Natural killer cell treated with Interleukin-12 subunit alpha and Interleukin-12 subunit beta and Interleukin-15 and Interleukin-18, amount 100 ng/mL, for 72 hours (primary cell): ENCODE measurements around the gene HOXB2. TPM values are rescaled to one million over a fixed set of nuclear protein-coding genes. Genes with fewer than 3 reads are reported as not detected.
A peak's percentile ranks its signal among the peaks of the same experiment; 100 is the strongest.

Experiments used
- ATAC-seq, 2 donors: fragments of 150-1000 bp; cut with Tn5 transposase in 1 of 2; sonication (Bioruptor Pico), chemical (Tn5 transposase) in 1 of 2; 2 replicates each; pipeline ENCODE4 v1.10.0; 2021
- DNase-seq: peaks from one replicate; pipeline ENCODE4 v3.0.0; 2022; ENCODE audit warnings: low spot score
- H3K27ac Mint-ChIP-seq, 2 donors: 1 replicate in 1 of 2; 2 replicates in 1 of 2; pipeline ENCODE4 v1.8.0; 2022; ENCODE audit warnings: mixed read lengths in 2 of 2, mild to moderate bottlenecking in 1 of 2, moderate library complexity in 1 of 2
- H3K27me3 Mint-ChIP-seq, 2 donors: 1 replicate in 1 of 2; 2 replicates in 1 of 2; pipeline ENCODE4 v1.8.0; 2022; ENCODE audit warnings: mixed read lengths in 2 of 2
- H3K36me3 Mint-ChIP-seq: one replicate; pipeline ENCODE4 v1.8.0; 2022; ENCODE audit warnings: mixed read lengths
- H3K4me1 Mint-ChIP-seq, 2 donors: 1 replicate in 1 of 2; 2 replicates in 1 of 2; pipeline ENCODE4 v1.8.0; 2022; ENCODE audit warnings: low read depth in 2 of 2, mixed read lengths in 2 of 2, mild to moderate bottlenecking in 1 of 2
- H3K4me3 Mint-ChIP-seq: one replicate; pipeline ENCODE4 v1.8.0; 2022; ENCODE audit warnings: mixed read lengths
- H3K9me3 Mint-ChIP-seq: 2 replicates; pipeline ENCODE4 v1.8.0; 2022; ENCODE audit warnings: mixed read lengths
- total RNA-seq, 2 donors: library from RNA; stranded (reverse); gene quantifications; one replicate each; pipeline ENCODE4 v1.2.3, GENCODE V29; 2022

Gene HOXB2
- total RNA-seq, 2 donors from 2014 or later, result 20.8 to 30.0 TPM

- H3K36me3 Mint-ChIP-seq, result no peaks in the 10 kb centered on the region
- H3K27me3 Mint-ChIP-seq, result peaks cover 0 to 4% of the 10 kb centered on the region in 2 donors
- peak overlapping the region; percentile 90 for H3K4me3 Mint-ChIP-seq
- no peaks in the 10 kb centered on the region for H3K9me3 Mint-ChIP-seq
- no peak for ATAC-seq
- H3K4me1 Mint-ChIP-seq, result peaks cover 16 to 30% of the 10 kb centered on the region in 2 donors
- no peak for DNase-seq
- peak overlapping the region; percentile 61 to 93 for H3K27ac Mint-ChIP-seq
These were observed 11.9 kb upstream of the HOXB2 start for GRCh38 chr17:48556576-48557401.

DNA sequence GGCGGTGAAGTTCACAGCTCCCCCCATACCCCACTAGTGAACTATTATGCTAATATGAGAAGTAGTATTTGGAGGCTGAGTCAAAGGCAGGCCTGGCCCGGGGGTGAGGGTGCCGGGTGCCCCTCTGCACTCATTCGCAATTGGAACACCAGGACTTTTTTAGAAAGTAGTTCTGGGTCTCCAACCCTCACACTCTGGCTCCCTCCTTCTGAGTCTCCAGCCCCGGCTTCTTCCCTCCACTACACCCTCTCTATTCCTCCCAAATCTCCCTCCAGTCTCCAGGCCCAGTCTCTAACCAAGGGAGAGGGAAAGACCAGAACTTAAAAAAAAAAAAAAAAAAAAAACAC is 11.3 kb upstream of the HOXB2 start:
- ATAC-seq, result no peak
- Mint-ChIP-seq H3K9me3 (no peaks in the 10 kb centered on the region), H3K27ac (peak overlapping the region; percentile 61 to 93), H3K4me1 (peaks cover 11 to 24% of the 10 kb centered on the region in 2 donors), H3K36me3 (no peaks in the 10 kb centered on the region), H3K27me3 (peaks cover 0 to 4% of the 10 kb centered on the region in 2 donors), H3K4me3 (peak overlapping the region; percentile 90)
- no peak for DNase-seq

DNA sequence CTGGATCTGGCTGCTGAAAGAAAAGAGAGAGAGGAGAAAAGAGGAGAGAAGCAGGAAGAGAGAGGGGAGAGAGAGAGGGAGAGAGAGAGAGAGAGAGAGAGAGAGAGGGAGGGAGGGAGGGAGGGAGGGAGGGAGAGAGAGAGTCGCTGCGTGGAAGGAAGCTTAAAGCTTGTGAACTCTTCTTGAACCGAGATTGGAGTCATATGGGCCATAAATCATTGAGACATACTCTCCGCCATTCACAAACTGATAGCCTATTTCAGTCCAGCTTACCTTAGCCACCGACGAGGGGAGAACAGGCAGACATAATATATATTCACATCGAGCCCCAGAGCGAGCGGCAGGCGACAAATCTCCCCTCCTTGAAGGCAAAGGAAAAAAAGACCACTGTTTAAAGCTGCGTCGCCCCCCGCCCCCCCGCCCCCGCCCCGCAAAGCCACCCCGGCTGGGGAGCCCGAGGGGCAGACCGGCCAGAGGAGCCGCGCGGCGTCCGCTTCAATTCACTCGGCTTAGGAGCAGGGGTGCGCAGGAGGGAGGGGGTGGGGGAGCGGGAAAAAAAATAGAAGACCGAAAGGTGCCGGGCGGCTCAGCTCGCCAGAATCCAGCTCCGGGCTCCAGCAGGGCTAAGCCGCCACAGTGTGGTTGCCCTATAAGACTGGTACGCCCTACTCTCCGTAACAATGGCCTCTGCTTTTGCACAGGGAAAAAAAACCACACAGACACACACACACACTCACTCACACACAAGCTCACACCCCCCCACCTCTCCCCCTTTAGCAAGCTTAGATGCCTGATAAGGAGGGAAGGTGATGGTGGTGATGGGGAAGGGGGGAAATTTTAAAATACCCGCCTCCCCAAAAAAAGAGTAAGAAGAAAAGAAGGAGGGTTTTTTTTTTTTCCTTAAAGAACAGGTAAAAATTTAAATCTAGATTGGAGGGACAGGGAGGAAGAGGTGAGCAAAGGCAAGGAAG is 10.6 kb upstream of the HOXB2 start:
- DNase-seq (no peak), ATAC-seq (peak; percentile 60 to 64)
- Mint-ChIP-seq H3K36me3 (no peaks in the 10 kb centered on the region), H3K4me1 (peaks cover 8 to 21% of the 10 kb centered on the region in 2 donors), H3K27ac (peak overlapping the region; percentile 61 to 93), H3K4me3 (peak overlapping the region; percentile 90), H3K9me3 (no peaks in the 10 kb centered on the region), H3K27me3 (peaks cover 0 to 4% of the 10 kb centered on the region in 2 donors)

- H3K9me3 Mint-ChIP-seq, result no peaks in the 10 kb centered on the region
- peak overlapping the region; percentile 90 for H3K4me3 Mint-ChIP-seq
- peak overlapping the region; percentile 61 to 93 for H3K27ac Mint-ChIP-seq
- no peaks in the 10 kb centered on the region for H3K36me3 Mint-ChIP-seq
- peaks cover 0 to 4% of the 10 kb centered on the region in 2 donors for H3K27me3 Mint-ChIP-seq
- DNase-seq, result no peak
- peaks cover 8 to 18% of the 10 kb centered on the region in 2 donors for H3K4me1 Mint-ChIP-seq
- ATAC-seq, result no peak
These were observed 9.7 kb upstream of the HOXB2 start for GRCh38 chr17:48554412-48555257.

GRCh38 chr17:48553826-48554225 is 8.9 kb upstream of the HOXB2 start:
- peak overlapping the region in 1 of 2 donors; percentile 93 for H3K27ac Mint-ChIP-seq
- peaks cover 0 to 4% of the 10 kb centered on the region in 2 donors for H3K27me3 Mint-ChIP-seq
- no peaks in the 10 kb centered on the region for H3K9me3 Mint-ChIP-seq
- H3K4me3 Mint-ChIP-seq, result no peak overlapping the region
- ATAC-seq (no peak), DNase-seq (no peak)
- H3K36me3 Mint-ChIP-seq, result no peaks in the 10 kb centered on the region
- peaks cover 8 to 18% of the 10 kb centered on the region in 2 donors for H3K4me1 Mint-ChIP-seq

- Mint-ChIP-seq H3K27me3 (peaks cover 0 to 4% of the 10 kb centered on the region in 2 donors), H3K4me1 (peaks cover 11 to 23% of the 10 kb centered on the region in 2 donors), H3K9me3 (no peaks in the 10 kb centered on the region), H3K36me3 (no peaks in the 10 kb centered on the region), H3K4me3 (no peak overlapping the region), H3K27ac (no peak overlapping the region)
- no peak for ATAC-seq
- no peak for DNase-seq
These were observed 8.3 kb upstream of the HOXB2 start for GRCh38 chr17:48553190-48553547.

DNA sequence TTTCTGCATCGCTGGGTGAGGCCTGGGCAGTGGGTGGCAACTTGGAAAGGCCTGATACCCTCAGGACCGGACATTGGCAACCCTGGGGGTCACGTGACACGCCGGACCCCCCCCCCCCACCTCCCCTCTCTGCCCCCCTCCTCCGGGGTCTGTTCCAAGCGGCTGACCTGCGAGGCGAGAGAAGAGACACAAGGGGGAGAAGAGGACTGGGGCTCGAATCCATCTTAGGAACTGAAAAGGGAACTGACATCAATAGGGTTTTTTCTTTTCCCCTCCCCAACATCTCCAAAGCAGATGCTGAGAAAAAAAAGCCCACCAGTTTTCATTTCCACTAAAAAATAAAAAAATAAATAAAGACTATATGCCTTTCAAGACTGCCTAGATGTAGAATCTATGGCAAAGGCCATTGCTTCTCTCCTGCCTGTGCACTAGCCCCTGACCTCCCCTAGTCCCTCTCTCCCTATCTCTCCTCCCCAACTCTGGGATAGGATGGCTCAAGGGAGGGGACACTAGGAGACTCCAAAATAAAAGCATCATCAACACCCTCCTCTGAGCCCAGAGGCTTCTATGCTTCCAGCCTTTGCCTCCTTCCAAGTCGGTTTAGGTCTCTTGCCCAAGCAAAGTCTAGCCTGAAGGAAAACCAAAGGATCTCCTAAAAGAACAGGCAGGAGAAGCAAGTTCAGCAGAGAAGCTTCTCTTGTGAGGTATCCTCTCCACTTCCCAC is 7.7 kb upstream of the HOXB2 start:
- ATAC-seq, result no peak

GRCh38 chr17:48551596-48552465 is 6.9 kb upstream of the HOXB2 start:
- ATAC-seq, result no peak
- H3K27me3 Mint-ChIP-seq, result peaks cover 0 to 4% of the 10 kb centered on the region in 2 donors
- no peak for DNase-seq
- H3K4me3 Mint-ChIP-seq, result no peak overlapping the region
- H3K9me3 Mint-ChIP-seq, result no peaks in the 10 kb centered on the region
- H3K27ac Mint-ChIP-seq, result no peak overlapping the region
- H3K4me1 Mint-ChIP-seq, result peaks cover 24 to 33% of the 10 kb centered on the region in 2 donors
- no peaks in the 10 kb centered on the region for H3K36me3 Mint-ChIP-seq

More for the DNA sequence above, 7.7 kb upstream of the HOXB2 start:
- Mint-ChIP-seq H3K4me1 (peaks cover 16 to 29% of the 10 kb centered on the region in 2 donors), H3K27me3 (peaks cover 0 to 4% of the 10 kb centered on the region in 2 donors), H3K9me3 (no peaks in the 10 kb centered on the region), H3K4me3 (no peak overlapping the region), H3K27ac (no peak overlapping the region), H3K36me3 (no peaks in the 10 kb centered on the region)
- DNase-seq, result no peak

DNA sequence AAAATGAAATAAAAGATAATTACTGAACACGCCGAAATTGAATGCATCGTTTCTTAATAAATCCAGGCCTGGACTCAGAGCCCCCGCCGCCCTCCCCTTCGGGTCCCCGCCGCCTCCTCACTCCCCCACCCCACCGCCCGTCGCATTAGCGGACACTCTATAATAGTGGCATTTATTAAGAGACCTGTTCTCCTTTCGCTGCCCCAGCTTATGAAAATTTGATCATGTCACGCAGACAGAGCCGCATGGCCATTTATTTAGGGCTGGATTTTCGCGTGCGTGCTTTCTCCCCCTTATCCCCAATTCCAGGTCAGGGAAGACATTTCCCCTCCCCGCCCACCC is 6.3 kb upstream of the HOXB2 start:
- no peaks in the 10 kb centered on the region for H3K36me3 Mint-ChIP-seq
- no peaks in the 10 kb centered on the region for H3K9me3 Mint-ChIP-seq

DNA sequence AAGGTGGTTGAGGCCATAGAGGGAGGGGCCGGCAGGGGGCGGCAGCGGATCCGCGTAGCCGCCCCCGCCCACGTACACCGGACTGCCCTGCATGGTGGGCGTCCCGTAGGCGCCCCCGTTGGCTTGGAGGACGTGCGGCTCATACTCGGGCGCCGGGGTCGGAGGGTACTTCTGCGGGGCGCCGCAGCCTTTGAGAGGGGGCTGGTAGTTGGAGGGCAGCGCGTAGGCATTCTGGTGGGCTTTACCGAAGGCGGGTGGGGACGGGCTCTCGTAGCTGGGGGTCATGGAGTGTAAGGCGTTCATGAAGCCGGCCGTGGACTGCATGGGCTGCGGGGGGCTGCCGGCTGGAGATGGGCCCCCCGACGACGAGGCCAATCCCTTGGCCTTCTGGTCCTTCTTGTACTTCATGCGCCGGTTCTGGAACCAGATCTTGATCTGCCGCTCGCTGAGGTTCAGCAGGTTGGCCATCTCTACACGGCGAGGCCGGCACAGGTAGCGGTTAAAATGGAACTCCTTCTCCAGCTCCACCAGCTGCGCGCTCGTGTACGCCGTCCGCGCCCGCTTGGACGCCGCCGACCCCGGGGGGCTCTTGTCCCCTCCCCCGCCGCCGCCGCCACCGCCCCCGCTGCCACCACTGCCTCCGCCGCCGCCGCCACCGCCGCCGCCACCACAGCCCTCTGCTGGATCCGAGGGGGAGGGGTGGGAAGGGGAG is 5.7 kb upstream of the HOXB2 start:
- no peak for DNase-seq
- Mint-ChIP-seq H3K9me3 (no peaks in the 10 kb centered on the region), H3K36me3 (no peaks in the 10 kb centered on the region), H3K4me1 (peaks cover 32 to 36% of the 10 kb centered on the region in 2 donors), H3K4me3 (no peak overlapping the region), H3K27ac (no peak overlapping the region), H3K27me3 (peaks cover 0 to 4% of the 10 kb centered on the region in 2 donors)
- ATAC-seq, result no peak

More for the DNA sequence above, 6.3 kb upstream of the HOXB2 start:
- Mint-ChIP-seq H3K4me3 (no peak overlapping the region), H3K4me1 (peaks cover 31 to 32% of the 10 kb centered on the region in 2 donors), H3K27me3 (peaks cover 0 to 4% of the 10 kb centered on the region in 2 donors), H3K27ac (no peak overlapping the region)
- DNase-seq, result no peak
- ATAC-seq, result no peak

- H3K4me1 Mint-ChIP-seq, result peaks cover 32 to 36% of the 10 kb centered on the region in 2 donors
- H3K9me3 Mint-ChIP-seq, result no peaks in the 10 kb centered on the region
- H3K27me3 Mint-ChIP-seq, result peaks cover 0 to under 1% of the 10 kb centered on the region in 2 donors
- no peak overlapping the region for H3K4me3 Mint-ChIP-seq
- DNase-seq (no peak), ATAC-seq (no peak)
- H3K27ac Mint-ChIP-seq, result no peak overlapping the region
- no peaks in the 10 kb centered on the region for H3K36me3 Mint-ChIP-seq
These were observed 5.1 kb upstream of the HOXB2 start for GRCh38 chr17:48549914-48550501.
